ENCODE measurements around the gene OR2AG2.
A peak's percentile ranks its signal among the peaks of the same experiment; 100 is the strongest.

The OR2AG2 gene

DNA sequence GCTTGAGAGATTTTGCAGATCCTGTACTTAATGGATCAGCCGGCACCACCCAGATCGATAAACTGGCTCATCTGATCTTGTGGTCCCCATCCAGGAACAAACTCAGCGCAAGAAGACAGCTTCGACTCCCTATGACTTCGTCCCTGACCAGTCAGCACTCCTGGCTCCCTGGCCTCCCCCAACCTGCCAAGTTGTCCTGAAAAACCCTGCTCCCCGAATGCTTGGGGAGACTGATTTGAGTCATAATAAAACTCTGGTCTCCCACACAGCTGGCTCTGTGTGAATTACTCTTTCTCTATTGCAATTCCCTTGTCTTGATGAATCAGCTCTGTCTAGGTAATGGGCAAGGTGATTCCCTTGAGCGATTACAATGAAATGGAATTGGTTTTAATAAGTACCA, 29.5 kb downstream of the OR2AG2 start:
- TF ChIP-seq, protein P1, sequence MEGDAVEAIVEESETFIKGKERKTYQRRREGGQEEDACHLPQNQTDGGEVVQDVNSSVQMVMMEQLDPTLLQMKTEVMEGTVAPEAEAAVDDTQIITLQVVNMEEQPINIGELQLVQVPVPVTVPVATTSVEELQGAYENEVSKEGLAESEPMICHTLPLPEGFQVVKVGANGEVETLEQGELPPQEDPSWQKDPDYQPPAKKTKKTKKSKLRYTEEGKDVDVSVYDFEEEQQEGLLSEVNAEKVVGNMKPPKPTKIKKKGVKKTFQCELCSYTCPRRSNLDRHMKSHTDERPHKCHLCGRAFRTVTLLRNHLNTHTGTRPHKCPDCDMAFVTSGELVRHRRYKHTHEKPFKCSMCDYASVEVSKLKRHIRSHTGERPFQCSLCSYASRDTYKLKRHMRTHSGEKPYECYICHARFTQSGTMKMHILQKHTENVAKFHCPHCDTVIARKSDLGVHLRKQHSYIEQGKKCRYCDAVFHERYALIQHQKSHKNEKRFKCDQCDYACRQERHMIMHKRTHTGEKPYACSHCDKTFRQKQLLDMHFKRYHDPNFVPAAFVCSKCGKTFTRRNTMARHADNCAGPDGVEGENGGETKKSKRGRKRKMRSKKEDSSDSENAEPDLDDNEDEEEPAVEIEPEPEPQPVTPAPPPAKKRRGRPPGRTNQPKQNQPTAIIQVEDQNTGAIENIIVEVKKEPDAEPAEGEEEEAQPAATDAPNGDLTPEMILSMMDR (IDR thresholded peaks at IDR 0.05; ENCODE audit: low read depth, low read length): no peak

DNA sequence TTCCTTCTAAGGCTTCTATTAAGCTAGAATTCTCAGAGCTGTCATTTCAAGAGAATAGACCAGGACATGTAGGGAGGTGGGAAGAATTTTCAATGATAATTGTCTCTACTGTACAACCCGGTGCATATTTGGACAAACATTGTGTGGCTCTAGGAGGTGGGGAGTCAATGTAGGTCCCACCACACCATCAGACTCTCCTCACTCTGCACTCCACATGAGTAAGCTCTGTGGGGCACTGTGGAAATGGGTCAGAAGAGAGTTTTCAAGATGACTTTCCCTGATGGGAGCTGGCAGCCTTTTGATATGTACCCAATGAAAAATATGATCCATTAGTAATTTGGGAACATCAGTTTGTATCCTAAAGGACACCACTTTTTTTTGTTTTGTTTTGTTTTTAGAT, 33.2 kb downstream of the OR2AG2 start:
- no peak for DNase-seq (ENCODE audit: low read depth in 2 of 2)
- no peak overlapping the region for H3K4me3 ChIP-seq (replicated peaks in 1 of 2; ENCODE audit: low read depth in 2 of 2, low read length in 2 of 2)
- TF ChIP-seq, protein P1 (IDR thresholded peaks at IDR 0.05; ENCODE audit: low read depth, low read length): no peak

More for the DNA sequence above, 29.5 kb downstream of the OR2AG2 start:
- DNase-seq (ENCODE audit: low read depth in 2 of 2): no peak
- H3K4me3 ChIP-seq (replicated peaks in 1 of 2; ENCODE audit: low read depth in 2 of 2, low read length in 2 of 2): no peak overlapping the region

DNA sequence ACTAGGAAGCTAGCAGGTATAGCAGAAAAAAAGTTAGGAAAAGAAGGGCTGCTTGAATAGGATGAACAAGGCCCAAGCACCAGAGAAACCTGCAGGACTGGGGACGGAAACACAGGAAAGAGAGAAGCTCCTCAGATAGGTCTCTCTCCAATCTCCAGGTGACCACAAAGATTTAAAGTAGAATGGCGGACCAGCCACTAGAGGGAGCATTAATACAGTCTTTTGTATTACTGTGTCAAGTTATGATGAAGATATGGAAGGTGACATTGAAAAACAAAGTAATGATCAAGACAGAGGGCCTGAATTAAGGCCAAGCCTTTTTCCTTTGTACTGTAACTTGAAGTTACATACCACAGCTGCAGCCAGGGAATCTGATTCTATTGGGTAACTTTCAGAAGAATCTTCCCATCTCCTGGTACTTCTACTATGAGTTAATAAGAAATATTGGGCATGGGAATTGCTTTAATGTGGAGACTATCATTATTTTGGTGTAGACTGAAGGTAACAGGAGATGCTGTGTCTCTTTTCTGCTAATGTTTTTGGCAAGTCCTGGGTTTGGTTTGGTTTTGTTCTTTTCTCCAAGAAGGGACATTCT, 33.8 kb downstream of the OR2AG2 start:
- DNase-seq (ENCODE audit: low read depth in 2 of 2): peak; percentile 54 to 58
- TF ChIP-seq, protein P1 (IDR thresholded peaks at IDR 0.05; ENCODE audit: low read depth, low read length): peak; percentile 63
- no peak overlapping the region for H3K4me3 ChIP-seq (replicated peaks in 1 of 2; ENCODE audit: low read depth in 2 of 2, low read length in 2 of 2)

DNA sequence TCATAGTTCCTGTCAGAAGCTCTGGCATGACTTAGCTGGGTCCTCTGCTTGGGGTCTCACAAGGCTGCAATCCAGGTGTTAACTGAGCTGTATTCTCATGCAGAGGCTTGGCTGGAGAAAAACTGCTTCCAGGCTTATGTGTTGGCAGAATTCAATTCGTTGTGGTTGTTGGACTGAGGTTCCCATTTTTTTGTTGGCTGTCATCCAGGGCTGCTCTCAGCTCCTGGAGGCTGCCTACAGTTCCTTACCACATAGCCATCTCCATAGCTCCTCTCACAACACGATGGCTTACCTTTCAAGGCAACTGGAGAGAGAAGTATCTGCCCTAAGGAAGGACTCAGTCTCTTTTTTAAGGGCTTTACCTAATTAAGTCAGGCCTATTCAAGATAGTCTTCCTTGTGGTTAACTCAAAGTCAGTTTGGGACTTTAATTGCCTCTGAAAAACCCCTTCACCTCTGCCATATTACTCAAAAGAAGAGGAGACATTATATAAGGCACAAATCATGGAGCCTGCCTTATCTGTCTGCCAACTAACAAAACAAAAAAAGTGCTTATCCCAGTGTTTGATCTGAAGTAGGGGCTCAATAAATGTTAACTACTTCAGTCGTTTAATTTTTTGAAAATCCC, 35.2 kb downstream of the OR2AG2 start:
- no peak overlapping the region for H3K4me3 ChIP-seq (replicated peaks in 1 of 2; ENCODE audit: low read depth in 2 of 2, low read length in 2 of 2)
- DNase-seq (ENCODE audit: low read depth in 2 of 2): peak in 1 of 2 donors; percentile 9
- TF ChIP-seq, protein P1 (IDR thresholded peaks at IDR 0.05; ENCODE audit: low read depth, low read length): no peak

DNA sequence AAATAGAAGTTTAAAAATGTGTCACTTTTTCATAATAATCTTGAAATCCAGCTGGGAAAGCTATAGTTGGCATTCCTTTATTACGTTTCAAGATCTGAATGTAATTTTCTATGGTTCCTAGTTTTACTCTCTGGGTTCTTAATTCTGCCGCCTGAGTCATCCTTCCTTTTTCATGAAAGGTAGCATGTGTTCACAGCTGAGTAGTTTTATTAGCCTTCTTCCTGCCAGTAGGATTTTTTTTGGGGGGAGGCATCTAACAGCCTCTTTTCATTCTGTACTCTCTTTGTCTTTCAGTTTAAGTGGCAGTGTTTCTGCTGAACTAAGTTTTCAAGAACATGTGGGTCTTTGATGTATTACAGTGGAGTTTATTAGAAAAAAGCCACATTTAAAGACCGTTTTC, 36.5 kb downstream of the OR2AG2 start:
- peak in 1 of 2 donors; percentile 17 for DNase-seq (ENCODE audit: low read depth in 2 of 2)

DNA sequence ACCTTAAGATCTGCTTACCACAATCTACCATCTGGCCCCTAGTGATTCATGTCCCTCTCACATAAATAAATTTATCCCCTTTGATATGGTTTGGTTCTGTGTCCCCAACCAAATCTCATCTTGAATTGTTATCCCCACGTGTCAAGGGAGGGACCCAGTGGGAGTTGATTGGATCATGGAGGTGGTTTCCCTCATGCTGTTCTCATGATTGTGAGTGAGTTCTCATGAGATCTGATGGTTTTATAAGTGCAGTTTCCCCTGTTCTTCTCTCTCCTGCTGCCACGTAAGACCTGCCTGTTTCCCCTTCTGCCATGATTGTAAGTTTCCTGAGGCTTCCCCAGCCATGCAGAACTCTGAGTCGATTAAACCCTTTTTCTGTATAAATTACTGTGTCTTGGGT, 37.2 kb downstream of the OR2AG2 start:
- TF ChIP-seq, protein P1 (IDR thresholded peaks at IDR 0.05; ENCODE audit: low read depth, low read length): no peak
- H3K4me3 ChIP-seq (replicated peaks in 1 of 2; ENCODE audit: low read depth in 2 of 2, low read length in 2 of 2): no peak overlapping the region
- no peak for DNase-seq (ENCODE audit: low read depth in 2 of 2)

More for the DNA sequence above, 36.5 kb downstream of the OR2AG2 start:
- no peak overlapping the region for H3K4me3 ChIP-seq (replicated peaks in 1 of 2; ENCODE audit: low read depth in 2 of 2, low read length in 2 of 2)
- TF ChIP-seq, protein P1 (IDR thresholded peaks at IDR 0.05; ENCODE audit: low read depth, low read length): no peak

Measured in cardiac fibroblast (primary cell).